Activated CD8-positive, alpha-beta memory T cell treated with anti-CD3 and anti-CD28 coated beads, Interleukin-2, amount 50 U/mL, for 1 hour (primary cell): ENCODE results near the gene AUTS2.

Source experiments
- DNase-seq: peaks from one replicate; pipeline ENCODE4 v3.0.0-alpha.2; 2020; ENCODE audit errors: extremely low read depth

Gene AUTS2

GRCh38 chr7:69599955-69600709 is 1.9 kb downstream of the AUTS2 start:
- no peak for DNase-seq

- DNase-seq, result no peak
Observed at GRCh38 chr7:69600710-69601519, 2.6 kb downstream of the AUTS2 start.

GRCh38 chr7:69602522-69602921 is 4.2 kb downstream of the AUTS2 start:
- DNase-seq, result no peak

GRCh38 chr7:69603351-69603750 is 5.1 kb downstream of the AUTS2 start:
- DNase-seq, result no peak

- DNase-seq, result no peak
Observed at GRCh38 chr7:69603937-69604494, 5.7 kb downstream of the AUTS2 start.

- no peak for DNase-seq
Observed at GRCh38 chr7:69605070-69605469, 6.8 kb downstream of the AUTS2 start.

- no peak for DNase-seq
Observed at GRCh38 chr7:69605546-69605945, 7.3 kb downstream of the AUTS2 start.

GRCh38 chr7:69608049-69608448 is 9.8 kb downstream of the AUTS2 start:
- DNase-seq, result no peak

GRCh38 chr7:69608878-69609277 is 10.6 kb downstream of the AUTS2 start:
- no peak for DNase-seq

- no peak for DNase-seq
Observed at GRCh38 chr7:69609541-69610373, 11.5 kb downstream of the AUTS2 start.

GRCh38 chr7:69610374-69611084 is 12.3 kb downstream of the AUTS2 start:
- no peak for DNase-seq

GRCh38 chr7:69612981-69613380 is 14.7 kb downstream of the AUTS2 start:
- DNase-seq, result no peak

GRCh38 chr7:69613846-69614245 is 15.6 kb downstream of the AUTS2 start:
- no peak for DNase-seq

- no peak for DNase-seq
Observed at GRCh38 chr7:69615685-69616084, 17.4 kb downstream of the AUTS2 start.

GRCh38 chr7:69617364-69617763 is 19.1 kb downstream of the AUTS2 start:
- DNase-seq, result no peak

- no peak for DNase-seq
Observed at GRCh38 chr7:69619054-69619453, 20.8 kb downstream of the AUTS2 start.

- DNase-seq, result no peak
Observed at GRCh38 chr7:69619635-69620034, 21.4 kb downstream of the AUTS2 start.

GRCh38 chr7:69620063-69620462 is 21.8 kb downstream of the AUTS2 start:
- DNase-seq, result no peak

- DNase-seq, result no peak
Observed at GRCh38 chr7:69620650-69621049, 22.4 kb downstream of the AUTS2 start.

- no peak for DNase-seq
Observed at GRCh38 chr7:69622014-69622835, 23.9 kb downstream of the AUTS2 start.
